Measurements from ENCODE around the gene MMP20.
A peak's percentile ranks its signal among the peaks of the same experiment; 100 is the strongest.

Gene MMP20

GRCh38 chr11:102538932-102539331, 86.2 kb downstream of the MMP20 start:
- no peak for TF ChIP-seq CTCF (conservative IDR thresholded peaks at IDR 0.05; ENCODE audit: low read depth, low read length)
- no peak for DNase-seq (ENCODE audit: low read depth)
- no peak overlapping the region for H3K4me3 ChIP-seq (ENCODE audit: low read depth, low read length)

- peak; percentile 15 for DNase-seq (ENCODE audit: low read depth)
- H3K4me3 ChIP-seq (ENCODE audit: low read depth, low read length), result no peak overlapping the region
- TF ChIP-seq CTCF (conservative IDR thresholded peaks at IDR 0.05; ENCODE audit: low read depth, low read length), result peak; percentile 47
These were observed 90.8 kb downstream of the MMP20 start for GRCh38 chr11:102534261-102534872.

- no peak for TF ChIP-seq CTCF (conservative IDR thresholded peaks at IDR 0.05; ENCODE audit: low read depth, low read length)
- H3K4me3 ChIP-seq (ENCODE audit: low read depth, low read length), result no peak within 1 kb of the TSS
- peak; percentile 61 for DNase-seq (ENCODE audit: low read depth)
These were observed 94.6 kb downstream of the MMP20 start, which contains the start of gene MMP7 for GRCh38 chr11:102530558-102530957. Gene MMP7 (minus strand): TSS chr11:102530747. CDS start chr11:102530700, 47 bp downstream.

- no peak for TF ChIP-seq CTCF (conservative IDR thresholded peaks at IDR 0.05; ENCODE audit: low read depth, low read length)
- H3K4me3 ChIP-seq (ENCODE audit: low read depth, low read length), result no peak overlapping the region
- DNase-seq (ENCODE audit: low read depth), result no peak
These were observed 96.5 kb downstream of the MMP20 start for GRCh38 chr11:102528618-102529017.

DNA sequence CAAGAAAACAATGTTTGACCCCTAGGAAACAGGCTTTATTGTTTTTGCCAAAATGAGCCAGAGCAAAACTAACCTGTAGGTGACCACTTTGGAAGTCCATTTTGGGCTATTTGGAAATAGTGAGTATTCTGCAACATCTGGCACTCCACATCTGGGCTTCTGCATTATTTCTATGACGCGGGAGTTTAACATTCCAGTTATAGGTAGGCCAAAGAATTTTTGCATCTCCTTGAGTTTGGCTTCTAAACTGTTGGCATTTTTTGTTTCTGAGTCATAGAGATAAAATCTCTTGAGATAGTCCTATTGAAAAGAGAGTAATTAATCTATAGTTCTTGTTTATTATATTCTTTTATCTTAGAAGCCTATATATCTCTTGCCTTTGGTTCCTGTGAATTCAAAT, 97.4 kb downstream of the MMP20 start:
- TF ChIP-seq CTCF (conservative IDR thresholded peaks at IDR 0.05; ENCODE audit: low read depth, low read length), result no peak
- DNase-seq (ENCODE audit: low read depth), result peak; percentile 49
- H3K4me3 ChIP-seq (ENCODE audit: low read depth, low read length), result no peak overlapping the region

- DNase-seq (ENCODE audit: low read depth), result no peak
- TF ChIP-seq CTCF (conservative IDR thresholded peaks at IDR 0.05; ENCODE audit: low read depth, low read length), result no peak
- H3K4me3 ChIP-seq (ENCODE audit: low read depth, low read length), result no peak overlapping the region
These were observed 98.1 kb downstream of the MMP20 start for GRCh38 chr11:102527041-102527440.

Data from choroid plexus epithelial cell (primary cell).